ENCODE measurements around the gene KCNA5. TPM values are rescaled to one million over a fixed set of nuclear protein-coding genes. Genes with fewer than 3 reads are reported as not detected.

KCNA5 gene
- total RNA-seq, 3 donors from 2014 or later = 0.44 to 0.66 TPM; not detected in 1

DNA sequence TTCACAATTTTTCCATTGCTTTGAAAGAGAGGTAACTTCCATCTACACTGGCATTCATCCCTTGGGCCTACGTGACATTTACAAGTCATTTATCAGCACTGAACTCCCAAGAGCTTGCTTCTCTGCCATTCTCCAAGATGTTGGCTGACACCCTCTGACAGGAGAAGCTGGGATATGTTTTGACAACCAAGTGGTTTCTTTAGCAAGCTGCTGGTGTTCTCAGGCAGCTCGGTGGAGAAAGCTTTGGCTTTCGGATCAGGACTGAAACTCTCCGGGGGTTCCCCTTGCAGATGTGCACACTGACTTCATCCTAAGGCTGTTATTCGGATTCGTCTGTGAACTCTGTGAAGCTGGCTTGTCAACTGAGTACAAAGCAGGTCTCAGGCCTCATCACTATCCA is 15.7 kb downstream of the KCNA5 start:
- TF ChIP-seq POLR2A (IDR thresholded peaks at IDR 0.05) = no peak
- TF ChIP-seq CTCF (IDR thresholded peaks at IDR 0.05) = no peak
- no peak for TF ChIP-seq POLR2AphosphoS5 (IDR thresholded peaks at IDR 0.05)
- H3K27me3 ChIP-seq = peaks cover 0 to 5% of the 10 kb centered on the region in 2 donors
- H3K36me3 ChIP-seq = no peaks in the 10 kb centered on the region
- intact Hi-C loops (cut with DNase I; ENCODE audit: low total_unique reads) = no loop called here
- H3K4me1 ChIP-seq = no peaks in the 10 kb centered on the region
- no peak overlapping the region for H3K4me3 ChIP-seq
- H3K9me3 ChIP-seq = no peaks in the 10 kb centered on the region
- no peak overlapping the region for H3K27ac ChIP-seq
- DNase-seq (ENCODE audit: low spot score in 2 of 2) = no peak

- no peak for DNase-seq (ENCODE audit: low spot score in 2 of 2)
- Histone ChIP-seq H3K27me3 (peaks cover 0 to 5% of the 10 kb centered on the region in 2 donors), H3K36me3 (no peaks in the 10 kb centered on the region), H3K4me3 (no peak overlapping the region), H3K27ac (no peak overlapping the region), H3K4me1 (no peaks in the 10 kb centered on the region), H3K9me3 (no peaks in the 10 kb centered on the region)
- intact Hi-C loops (cut with DNase I; ENCODE audit: low total_unique reads) = no loop called here
- TF ChIP-seq POLR2AphosphoS5 (IDR thresholded peaks at IDR 0.05) = no peak
- no peak for TF ChIP-seq CTCF (IDR thresholded peaks at IDR 0.05)
- no peak for TF ChIP-seq POLR2A (IDR thresholded peaks at IDR 0.05)
Measured at GRCh38 chr12:5060958-5061357, 17.3 kb downstream of the KCNA5 start.

DNA sequence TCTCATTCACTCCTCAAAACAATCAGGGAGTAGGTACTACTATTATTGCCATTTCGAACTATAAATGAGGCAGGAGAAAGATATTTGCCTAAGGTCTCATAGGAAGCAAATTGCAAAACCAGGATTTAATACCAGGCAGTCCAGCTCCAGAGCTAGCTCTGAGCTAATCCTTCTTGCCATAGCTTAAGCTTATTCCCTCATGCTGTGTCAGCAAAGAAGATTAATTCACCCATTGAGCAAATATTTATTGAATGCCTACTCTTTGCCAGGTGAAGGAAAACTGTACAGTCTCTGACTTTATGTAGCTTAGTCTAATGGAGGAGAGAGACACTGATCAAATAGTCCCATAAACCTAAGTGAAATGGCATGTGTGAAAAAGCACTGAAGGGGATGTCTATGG is 19.5 kb downstream of the KCNA5 start:
- no peaks in the 10 kb centered on the region for H3K9me3 ChIP-seq
- no peak overlapping the region for H3K4me3 ChIP-seq
- intact Hi-C loops (cut with DNase I; ENCODE audit: low total_unique reads) = no loop called here
- no peak for DNase-seq (ENCODE audit: low spot score in 2 of 2)
- TF ChIP-seq POLR2A (IDR thresholded peaks at IDR 0.05) = no peak
- no peak for TF ChIP-seq POLR2AphosphoS5 (IDR thresholded peaks at IDR 0.05)
- TF ChIP-seq CTCF (IDR thresholded peaks at IDR 0.05) = no peak
- no peak overlapping the region for H3K27ac ChIP-seq
- H3K4me1 ChIP-seq = no peaks in the 10 kb centered on the region
- H3K27me3 ChIP-seq = peaks cover 0 to 5% of the 10 kb centered on the region in 2 donors
- H3K36me3 ChIP-seq = no peaks in the 10 kb centered on the region

- no peaks in the 10 kb centered on the region for H3K36me3 ChIP-seq
- intact Hi-C loops (cut with DNase I; ENCODE audit: low total_unique reads) = no loop called here
- no peaks in the 10 kb centered on the region for H3K9me3 ChIP-seq
- peaks cover 0 to 2% of the 10 kb centered on the region in 2 donors for H3K27me3 ChIP-seq
- H3K27ac ChIP-seq = no peak overlapping the region
- no peak overlapping the region for H3K4me3 ChIP-seq
- no peaks in the 10 kb centered on the region for H3K4me1 ChIP-seq
- DNase-seq (ENCODE audit: low spot score in 2 of 2) = no peak
- TF ChIP-seq POLR2AphosphoS5 (IDR thresholded peaks at IDR 0.05) (no peak), CTCF (IDR thresholded peaks at IDR 0.05) (no peak), POLR2A (IDR thresholded peaks at IDR 0.05) (no peak)
Measured at GRCh38 chr12:5064913-5065490, 21.3 kb downstream of the KCNA5 start.

- Histone ChIP-seq H3K9me3 (no peaks in the 10 kb centered on the region), H3K36me3 (no peaks in the 10 kb centered on the region), H3K4me1 (no peaks in the 10 kb centered on the region), H3K4me3 (no peak overlapping the region), H3K27me3 (no peaks in the 10 kb centered on the region), H3K27ac (no peak overlapping the region)
- no peak for TF ChIP-seq CTCF (IDR thresholded peaks at IDR 0.05)
- TF ChIP-seq POLR2AphosphoS5 (IDR thresholded peaks at IDR 0.05) = no peak
- TF ChIP-seq POLR2A (IDR thresholded peaks at IDR 0.05) = no peak
- intact Hi-C loops (cut with DNase I; ENCODE audit: low total_unique reads) = no loop called here
- DNase-seq (ENCODE audit: low spot score in 2 of 2) = no peak
Measured at GRCh38 chr12:5066251-5066650, 22.6 kb downstream of the KCNA5 start.
